ENCODE results near the gene ZNF521.

DNA sequence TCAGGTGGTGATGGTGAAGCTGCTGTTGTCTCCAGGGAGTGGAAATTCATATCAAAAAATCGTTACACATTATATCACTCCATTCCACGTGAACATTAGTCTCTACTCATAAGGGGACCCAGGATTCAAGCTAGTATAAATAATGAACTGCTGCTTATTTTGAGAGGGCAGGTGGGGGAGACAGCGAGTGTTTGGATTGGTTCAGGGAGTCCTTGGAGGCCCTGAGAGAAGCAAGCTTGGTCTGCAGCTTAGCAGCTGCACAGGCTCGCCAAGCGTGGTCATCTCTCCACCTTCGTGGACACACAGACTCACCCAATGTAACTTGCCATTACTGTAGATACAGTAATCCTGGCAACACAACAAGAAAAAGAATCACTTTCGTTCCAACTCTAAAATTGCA, 177.6 kb downstream of the ZNF521 start:
- TF ChIP-seq LARP7 (IDR thresholded peaks at IDR 0.05) (no peak), BHLHE40 (IDR thresholded peaks at IDR 0.05; ENCODE audit: borderline replicate concordance in 1 of 2, low read depth in 2 of 2, low read length in 1 of 2) (no peak), SREBF2 (IDR thresholded peaks at IDR 0.05; ENCODE audit: low read length) (no peak), CTCF (IDR thresholded peaks at IDR 0.05 in 2 of 3, conservative IDR thresholded peaks at IDR 0.05 in 1 of 3; ENCODE audit: control insufficient read depth in 2 of 3, extremely low read depth in 1 of 3, insufficient read depth in 1 of 3, low read depth in 3 of 3, low read length in 3 of 3) (no peak), POLR2A (IDR thresholded peaks at IDR 0.05; ENCODE audit: low read depth, low read length) (no peak), EZH2 (IDR thresholded peaks at IDR 0.05; ENCODE audit: borderline replicate concordance, control insufficient read depth, low read depth, low read length) (no peak), ZNF274 (IDR thresholded peaks at IDR 0.05; ENCODE audit: insufficient read depth, insufficient read length) (no peak)
- TF ChIP-seq, protein P1, sequence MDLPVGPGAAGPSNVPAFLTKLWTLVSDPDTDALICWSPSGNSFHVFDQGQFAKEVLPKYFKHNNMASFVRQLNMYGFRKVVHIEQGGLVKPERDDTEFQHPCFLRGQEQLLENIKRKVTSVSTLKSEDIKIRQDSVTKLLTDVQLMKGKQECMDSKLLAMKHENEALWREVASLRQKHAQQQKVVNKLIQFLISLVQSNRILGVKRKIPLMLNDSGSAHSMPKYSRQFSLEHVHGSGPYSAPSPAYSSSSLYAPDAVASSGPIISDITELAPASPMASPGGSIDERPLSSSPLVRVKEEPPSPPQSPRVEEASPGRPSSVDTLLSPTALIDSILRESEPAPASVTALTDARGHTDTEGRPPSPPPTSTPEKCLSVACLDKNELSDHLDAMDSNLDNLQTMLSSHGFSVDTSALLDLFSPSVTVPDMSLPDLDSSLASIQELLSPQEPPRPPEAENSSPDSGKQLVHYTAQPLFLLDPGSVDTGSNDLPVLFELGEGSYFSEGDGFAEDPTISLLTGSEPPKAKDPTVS (IDR thresholded peaks at IDR 0.05; ENCODE audit: low read depth, low read length): no peak
